Effector CD8-positive, alpha-beta T cell (primary cell): ENCODE measurements around the gene EPB41L4A.

Experiments used
- DNase-seq: peaks from one replicate; lab custom pipeline; 2025; lab: John Stamatoyannopoulos, UW

EPB41L4A gene

DNA sequence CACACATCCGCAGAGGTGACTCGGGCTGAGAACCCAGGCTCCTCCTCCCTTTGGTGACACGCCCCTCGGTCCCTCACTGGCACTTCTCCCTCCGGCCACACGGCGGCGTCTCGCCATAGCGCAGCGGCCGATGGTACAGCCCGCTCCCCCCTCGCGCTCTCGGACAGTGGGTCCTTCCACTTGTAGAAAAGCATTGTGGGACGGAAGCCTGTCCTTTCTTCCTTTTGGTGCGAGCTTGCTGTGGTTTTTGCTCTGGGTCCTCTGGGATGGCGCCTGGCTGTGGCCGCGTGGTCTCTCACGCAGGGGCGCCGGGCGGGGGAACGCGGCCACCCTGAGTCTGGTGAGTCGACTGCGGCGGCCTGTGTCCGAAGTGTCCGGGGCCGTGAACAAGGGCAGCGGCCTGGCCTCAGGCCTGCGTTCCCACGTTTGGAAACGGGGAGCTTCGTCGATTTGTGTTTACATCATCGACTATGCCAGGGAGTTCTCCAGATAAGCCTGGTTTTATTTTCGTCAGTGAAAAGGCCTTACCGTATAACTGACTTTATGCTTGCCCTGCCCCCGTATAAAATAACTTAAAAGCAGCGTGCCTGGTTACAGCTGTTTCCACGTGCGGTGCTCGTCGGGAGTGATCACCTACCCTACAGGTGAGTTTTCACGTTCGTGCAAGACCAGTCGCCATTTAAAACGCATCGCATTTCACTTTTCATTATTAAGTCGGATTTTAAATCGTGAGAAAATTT lies 258.3 kb downstream of the EPB41L4A start:
- DNase-seq = peak; percentile 85

DNA sequence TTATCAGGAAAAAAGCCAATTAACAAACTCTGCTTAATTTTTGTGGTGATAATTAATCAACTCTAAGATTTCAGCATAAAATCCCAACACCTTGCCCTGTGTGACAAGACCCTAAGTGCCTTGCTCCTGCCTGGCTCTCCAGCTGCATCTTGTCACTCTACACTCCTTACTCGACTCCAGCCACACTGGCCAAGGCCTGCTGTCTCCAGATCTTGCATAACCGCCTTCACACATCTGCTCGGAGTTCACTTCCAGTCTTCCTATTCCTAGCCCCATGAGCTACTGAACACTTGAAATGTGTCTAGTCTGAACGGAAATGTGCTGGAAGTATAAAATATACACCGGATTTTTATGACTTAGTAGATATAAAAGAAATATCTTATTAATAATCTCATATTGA lies 259.6 kb downstream of the EPB41L4A start:
- DNase-seq = no peak

DNA sequence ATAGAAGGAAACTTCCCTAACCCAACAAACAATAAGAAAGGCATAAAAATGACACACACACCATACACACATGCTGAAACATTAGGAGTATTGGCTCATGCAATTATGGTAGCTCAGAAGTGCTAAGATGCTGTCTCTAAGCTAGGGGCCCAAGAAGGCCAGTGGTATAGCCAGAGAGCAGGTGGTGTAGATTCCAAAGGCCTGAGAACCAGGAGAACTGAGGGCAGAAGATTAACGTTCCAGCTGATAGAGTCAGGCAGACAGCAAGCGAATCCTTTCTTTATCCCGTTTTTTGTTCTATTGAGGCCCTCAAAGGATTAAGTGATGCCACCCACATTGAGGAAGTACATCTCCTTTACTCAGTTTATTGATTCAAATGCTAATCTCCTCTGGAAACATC lies 262.9 kb downstream of the EPB41L4A start:
- no peak for DNase-seq

DNA sequence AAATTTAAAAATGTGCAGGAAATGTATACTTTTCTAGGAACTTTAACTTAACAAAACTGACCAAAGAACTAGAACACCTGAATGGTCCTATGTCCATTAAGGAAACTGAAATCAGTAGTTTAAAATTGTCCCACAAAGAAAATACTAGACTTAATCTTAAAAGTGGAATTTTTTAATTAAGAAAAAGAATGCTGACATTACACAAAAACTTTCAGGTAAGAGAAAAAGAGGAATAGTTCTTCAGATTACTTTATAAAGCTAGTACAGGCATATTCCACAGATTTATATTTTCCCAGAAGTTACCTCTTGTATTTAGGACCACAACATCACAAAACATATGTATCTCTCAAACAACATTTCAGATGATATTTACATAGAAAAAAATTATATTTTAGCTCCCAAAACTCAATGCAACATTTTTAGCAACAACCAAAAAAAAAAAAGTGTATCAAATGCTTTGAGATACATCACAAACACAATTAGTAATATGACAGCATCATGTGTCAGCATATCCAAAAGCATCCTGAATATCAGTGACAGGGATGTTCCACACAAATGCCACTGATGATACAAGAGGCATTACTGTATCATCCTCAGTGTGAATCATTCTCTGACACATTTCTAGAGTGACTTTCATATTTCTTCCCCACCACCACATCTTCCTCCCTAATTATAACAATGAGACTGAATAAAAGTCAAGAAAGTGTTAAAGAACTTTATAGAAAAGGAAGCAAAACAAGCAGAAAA lies 264.0 kb downstream of the EPB41L4A start:
- no peak for DNase-seq

DNA sequence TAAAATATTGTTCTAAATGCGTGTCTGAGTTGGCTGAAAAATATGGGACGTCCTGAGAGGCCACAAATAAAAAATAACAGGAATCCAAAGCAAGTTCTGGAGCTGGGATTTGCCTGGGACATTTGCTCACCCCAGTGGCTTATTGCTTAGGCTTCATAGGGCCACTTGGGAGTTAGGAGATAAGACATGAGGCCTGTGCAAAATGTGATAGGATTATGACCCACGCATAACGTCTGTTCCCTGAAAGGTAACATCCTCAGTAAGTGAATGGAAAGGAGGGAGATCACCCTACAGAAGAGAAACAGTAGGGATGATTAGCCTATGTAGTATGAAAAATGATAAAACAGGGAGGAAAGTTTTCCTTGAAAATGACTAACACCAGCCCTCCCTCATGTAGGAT lies 269.4 kb downstream of the EPB41L4A start:
- no peak for DNase-seq

DNA sequence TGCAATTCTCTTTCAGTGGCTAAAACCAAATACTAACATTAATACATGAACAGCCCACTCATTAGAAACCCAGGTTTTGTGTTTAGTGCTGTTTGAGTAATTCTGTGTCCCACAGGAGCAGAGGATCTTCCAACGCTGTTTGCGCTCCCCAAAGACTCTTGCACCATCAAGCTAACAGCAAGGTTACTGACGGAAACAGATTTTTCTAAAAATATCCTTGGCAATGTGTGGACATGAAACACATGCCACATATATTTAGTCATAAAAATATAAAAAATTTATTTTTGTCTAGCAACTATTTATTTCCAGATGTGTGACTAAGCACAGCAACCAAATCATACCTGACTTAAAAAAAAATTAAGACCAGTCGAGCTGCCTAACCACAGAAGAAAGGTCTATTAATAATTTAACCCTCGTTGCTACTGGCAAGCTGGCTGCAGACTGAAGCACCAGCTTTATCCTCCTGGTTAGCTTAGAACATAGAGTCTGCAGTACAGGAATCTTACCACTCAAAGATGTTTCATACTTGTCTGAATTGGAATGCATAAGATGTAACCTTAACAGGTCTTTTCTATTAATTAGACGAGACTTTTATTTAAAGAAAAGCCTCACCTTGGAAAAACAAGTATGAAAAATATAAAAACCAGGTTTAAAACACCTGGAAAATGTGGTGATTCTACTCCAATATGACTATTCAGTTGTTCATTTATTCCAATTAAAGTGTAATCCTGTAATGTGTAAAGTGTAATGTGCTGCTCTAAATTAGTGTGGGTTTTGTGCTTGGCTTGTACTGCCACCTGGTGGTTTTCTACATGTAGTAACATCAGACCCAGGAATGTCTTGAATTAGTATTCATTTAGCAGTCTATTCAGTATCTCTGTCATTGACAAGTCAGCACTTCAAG lies 272.5 kb downstream of the EPB41L4A start:
- DNase-seq = peak; percentile 25

DNA sequence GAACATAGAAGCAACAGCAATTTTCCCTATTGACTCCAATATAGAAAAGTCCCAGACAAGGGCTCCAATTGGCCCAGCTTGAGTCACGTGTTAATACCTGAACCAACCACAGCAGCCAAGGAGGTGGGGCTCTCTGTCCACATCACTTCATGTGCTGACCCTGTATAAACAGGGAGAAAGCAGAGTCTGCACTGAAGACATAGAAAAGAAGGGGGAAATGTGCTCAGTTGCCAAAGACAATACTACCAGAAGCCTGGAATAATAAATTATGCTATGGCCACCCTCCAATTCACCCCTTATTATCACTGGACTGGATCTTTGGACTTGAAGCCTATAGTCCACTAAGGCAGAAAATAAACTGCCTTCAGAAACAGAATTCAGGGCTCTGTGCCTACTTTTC lies 275.4 kb downstream of the EPB41L4A start:
- DNase-seq = no peak

DNA sequence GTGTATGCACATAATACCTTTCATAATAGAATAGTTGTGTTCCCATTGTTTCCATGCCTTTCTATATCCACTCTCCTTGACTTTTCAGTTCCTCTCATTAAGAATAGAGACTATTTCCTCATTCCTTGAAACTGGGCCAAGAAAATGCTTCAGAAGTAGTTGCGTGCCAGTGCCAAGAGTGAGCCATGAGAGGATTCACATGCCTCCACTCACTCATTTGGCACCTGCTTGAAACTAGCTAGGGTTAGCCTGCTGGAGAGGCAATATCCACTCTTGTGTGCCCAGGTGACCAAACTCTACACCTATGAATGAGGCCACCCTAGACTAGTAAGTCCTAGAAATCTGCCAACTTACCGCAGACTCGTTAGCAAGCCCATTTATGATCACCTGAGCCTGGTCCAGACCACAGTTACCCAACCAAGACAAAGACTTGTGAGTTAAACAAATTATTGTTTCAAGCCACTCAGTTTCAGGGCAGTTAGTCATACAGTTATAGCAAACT lies 276.3 kb downstream of the EPB41L4A start:
- DNase-seq = no peak

DNA sequence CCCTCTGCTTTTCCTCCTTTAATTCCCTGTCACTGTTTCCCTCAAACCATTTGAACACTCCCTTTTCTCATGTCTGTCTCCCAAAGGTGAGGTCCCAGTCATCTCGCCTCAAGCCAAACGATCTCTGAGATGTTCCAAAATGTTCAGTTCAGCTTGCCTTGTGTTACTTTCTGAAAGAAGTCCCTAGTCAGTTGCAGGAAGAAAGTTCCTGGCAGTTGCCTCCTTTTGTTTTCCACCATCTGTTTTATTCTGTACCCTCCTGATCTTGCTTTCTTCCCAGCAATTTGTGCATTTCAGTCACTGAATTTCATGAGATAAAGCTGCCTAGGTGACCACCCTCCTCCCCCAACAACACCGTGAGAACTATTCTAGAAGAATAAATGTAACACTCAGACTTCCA lies 277.5 kb downstream of the EPB41L4A start:
- DNase-seq = no peak

DNA sequence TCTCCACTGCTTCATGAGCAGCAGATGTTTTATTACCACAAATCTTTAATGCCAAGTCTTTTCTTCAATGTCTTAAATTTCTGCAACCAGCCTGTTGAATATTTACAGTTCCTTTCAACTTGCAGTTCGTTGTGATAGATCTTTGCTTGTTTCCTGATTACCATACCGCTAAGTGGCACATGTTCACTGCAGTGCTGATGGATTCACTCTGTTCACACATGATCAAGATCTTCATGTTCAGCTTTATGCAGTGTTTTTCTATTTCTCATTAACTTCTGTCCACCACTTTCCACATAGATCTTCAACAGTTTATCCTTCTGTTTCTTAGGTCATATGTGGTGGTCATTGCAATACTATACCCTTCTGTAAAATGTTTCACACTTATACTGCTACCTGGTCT lies 280.6 kb downstream of the EPB41L4A start:
- DNase-seq = no peak

DNA sequence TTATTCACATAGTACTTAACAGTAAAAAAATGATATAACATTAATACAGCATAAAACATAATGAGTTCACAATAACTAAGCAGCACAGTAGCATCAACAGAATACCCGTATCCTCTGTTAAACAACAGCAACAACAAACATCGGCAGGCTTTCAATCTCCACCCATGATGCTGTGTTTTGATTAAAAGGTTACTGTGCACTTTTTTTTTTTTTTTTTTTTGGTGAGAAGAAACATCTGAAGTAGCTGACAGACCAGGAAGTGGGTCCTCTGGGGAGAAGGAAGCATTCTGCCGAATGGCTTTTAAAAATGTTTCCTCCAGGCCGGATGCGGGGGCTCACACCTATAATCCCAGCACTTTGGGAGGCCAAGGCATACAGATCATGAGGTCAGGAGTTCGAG lies 282.3 kb downstream of the EPB41L4A start:
- no peak for DNase-seq

DNA sequence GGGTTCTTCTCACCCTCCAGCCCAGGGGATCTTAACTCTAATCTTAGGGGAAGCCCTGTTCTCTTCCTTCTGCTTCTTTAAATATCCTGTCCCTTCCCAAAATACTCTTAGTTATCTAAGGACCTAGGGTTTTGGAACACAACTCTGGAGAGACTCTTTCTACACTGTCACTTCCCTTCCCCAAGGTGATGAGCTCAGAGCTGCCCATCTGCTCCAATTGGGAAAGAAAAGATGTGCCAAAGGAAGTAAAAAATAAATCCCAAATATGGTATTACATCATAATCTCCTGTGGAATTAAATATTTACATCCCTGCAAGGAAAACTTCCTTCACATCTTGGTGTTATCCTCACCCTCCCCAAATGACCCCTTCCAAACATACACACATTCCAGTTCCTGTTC lies 291.2 kb downstream of the EPB41L4A start:
- DNase-seq = no peak

DNA sequence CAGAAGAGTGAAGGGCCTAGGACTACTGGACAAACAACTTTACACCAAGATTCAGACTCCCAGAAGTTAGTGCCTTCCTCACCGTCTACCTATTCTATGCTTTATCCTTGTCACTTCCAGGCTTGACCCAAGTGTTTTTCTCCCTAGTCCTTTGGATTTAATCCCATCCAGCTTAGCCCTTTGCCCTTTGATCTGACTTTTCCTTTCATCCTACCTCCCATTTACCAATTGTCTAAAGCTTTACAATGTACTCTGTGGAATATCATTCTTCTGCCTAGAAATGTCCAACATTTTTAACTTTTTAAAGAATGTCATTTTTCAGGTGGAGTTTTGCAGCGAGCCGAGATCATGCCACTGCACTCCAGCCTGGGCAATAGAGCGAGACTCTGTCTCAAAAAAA lies 292.1 kb downstream of the EPB41L4A start:
- DNase-seq = no peak

DNA sequence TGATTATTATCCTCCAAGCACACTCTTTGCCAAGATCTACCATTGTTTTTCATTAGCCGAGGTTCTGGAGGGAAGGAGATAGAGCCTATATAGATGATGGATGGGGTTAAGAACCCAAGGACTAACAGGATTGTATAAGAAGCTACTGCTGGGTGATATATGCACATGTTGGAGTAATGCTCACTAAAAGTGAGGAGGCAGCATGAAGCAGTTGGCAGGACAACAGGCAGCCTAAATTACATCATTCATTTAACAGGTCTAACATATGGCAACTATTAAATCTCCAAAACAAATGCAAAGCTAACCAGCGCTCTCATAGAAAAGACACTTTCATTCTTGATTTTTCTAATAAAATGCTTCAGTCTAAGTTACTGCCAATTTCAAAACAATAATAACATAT lies 293.2 kb downstream of the EPB41L4A start:
- no peak for DNase-seq

DNA sequence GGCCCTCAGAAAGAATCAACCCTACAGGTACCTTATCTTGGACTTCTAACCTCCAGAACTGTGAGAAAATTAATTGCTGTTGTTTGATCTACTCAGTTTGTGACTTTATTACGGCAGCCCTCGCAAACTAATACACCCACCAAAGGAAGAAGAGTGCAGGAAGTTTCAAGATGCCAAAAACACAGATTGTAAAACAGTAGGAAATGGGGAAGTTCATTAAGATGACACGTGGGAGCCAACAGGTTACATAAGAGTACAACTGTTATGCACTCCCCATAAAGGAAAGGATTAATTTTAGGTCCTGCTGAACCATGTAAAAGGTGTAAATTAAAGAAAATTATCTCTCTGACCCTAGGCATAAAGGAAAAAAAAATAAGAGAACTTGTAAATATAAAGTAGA lies 294.3 kb downstream of the EPB41L4A start:
- DNase-seq = no peak

DNA sequence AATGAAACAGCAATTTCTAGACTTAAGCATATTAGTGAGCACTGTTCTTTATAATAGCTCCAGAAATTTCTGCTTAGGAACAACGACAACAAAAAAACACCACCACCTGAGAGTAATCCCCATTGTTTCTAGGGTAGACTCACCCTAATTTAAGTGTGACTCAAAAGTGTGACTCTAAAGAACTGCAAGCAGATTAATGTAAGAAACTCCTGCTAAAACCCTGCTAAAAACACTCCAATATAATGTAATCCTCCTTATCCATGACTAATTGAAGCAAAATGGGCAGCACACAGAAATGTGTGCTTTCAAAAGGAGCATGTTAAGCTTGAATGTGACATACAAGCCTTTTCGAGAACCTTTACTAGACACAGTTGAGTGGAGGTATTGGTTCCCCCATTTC lies 296.0 kb downstream of the EPB41L4A start:
- DNase-seq = no peak

DNA sequence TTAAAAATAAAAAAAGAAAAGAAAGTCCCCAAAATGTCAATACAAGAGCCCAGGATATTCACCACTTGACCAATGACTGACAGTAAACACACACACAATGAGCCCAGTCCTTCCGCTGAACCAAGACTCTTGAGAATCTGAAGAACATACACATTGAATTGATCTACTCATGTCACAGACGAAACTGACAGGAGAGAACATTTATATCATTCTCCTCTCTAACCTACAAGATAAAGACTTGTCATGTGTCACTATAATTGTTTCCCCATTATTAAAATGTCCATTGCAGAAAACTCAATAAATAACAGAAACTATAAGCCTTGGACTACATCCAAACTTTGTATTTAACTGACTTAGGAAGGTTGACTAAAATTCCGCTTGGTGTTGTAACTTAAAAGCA lies 296.7 kb downstream of the EPB41L4A start:
- DNase-seq = no peak

DNA sequence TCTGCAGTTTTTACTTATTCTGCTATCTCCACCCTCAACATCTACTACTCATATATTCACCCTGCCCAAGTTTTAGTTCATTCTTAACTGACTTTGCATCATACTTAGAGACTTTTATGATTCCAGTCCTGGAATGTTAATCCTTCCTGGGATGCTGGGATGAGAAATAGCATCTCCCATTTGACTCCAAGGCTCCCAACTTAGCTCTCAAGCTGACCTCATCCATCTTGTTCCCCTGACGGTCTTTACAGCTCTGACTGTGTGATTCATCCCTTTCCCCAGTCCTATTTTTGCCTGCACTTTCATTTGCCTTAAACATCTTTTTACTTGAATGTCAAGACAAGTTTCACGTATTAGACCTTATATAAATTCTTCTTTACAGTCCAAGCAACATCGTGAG lies 297.8 kb downstream of the EPB41L4A start:
- no peak for DNase-seq

DNA sequence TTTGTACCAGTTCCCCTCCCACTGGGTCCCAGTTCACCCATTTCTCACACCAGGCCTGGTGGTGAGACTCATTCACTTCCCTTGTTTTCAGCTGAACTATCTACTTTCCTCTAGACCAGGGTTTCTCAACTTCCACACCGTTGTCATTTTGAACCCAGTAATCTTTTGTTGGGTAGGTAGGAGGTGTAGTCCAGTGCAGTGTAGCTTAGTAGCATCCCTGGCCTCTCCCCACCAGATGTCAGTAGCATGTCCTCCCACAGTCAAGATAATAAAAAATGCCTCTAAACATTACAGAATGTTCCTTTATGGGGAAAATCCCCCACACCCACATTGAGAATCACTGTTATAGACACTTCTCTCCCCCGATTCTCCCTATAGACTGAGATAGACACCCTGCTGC lies 299.1 kb downstream of the EPB41L4A start:
- no peak for DNase-seq

DNA sequence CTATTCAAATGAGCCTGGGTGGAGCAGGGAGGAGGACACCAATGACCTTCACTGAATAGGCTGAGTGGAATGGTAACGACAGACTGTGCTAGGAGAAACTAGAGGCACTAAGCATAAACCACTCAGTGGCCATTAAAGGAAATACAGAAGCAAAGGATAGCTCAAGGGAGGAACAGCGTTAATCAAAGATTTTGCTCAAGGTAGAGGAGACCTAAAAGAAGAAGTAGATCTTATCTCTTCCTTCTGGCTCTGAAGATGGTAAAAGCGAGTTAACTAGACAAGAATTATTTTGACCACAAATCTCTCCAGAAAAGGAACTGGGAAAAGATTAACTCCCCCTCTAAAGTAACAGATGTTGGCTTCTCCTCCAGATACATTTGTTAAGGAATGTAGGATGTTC lies 299.6 kb downstream of the EPB41L4A start:
- no peak for DNase-seq

DNA sequence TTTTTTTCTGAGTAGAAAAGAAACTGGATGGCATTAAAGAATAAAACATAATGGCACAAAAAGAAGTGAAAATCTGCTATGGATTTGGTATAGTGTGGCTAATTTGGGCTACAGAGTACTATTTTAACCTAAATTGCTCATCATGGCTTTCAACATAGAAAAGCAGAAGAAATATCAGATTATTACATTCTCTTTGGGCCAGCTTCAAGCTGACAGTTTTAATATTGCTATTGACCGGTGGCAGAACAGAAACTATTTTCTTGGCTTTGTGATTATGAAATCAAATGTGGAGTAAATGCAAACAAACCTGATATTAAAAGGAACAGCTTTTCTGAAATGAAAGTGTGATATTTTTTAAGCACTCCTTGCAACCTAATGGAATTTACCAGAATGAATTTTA lies 301.5 kb downstream of the EPB41L4A start:
- no peak for DNase-seq

DNA sequence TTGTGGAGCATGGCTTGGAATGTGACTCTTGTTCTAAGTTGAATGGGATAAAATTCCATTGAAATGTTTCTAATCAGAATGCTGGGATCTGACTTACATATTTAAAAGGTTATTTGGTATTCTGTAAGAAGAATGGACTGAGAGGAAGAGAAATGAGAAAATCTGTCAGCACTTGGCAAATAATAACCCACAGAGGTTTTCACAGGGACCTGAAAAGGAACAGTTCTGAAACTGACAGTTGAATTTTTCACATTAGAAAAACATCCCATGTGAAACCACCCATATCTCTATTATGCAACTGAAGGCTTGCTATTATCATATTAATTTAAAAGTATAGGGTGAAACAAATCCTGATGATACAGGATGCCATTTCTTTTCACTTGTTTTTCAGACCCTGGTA lies 302.7 kb downstream of the EPB41L4A start:
- DNase-seq = no peak
